ENCODE data around the gene SCMH1. TPM values are rescaled to one million over a fixed set of nuclear protein-coding genes. Genes with fewer than 3 reads are reported as not detected.
A peak's percentile ranks its signal among the peaks of the same experiment; 100 is the strongest.

Gene SCMH1
- total RNA-seq, 4 donors from 2014 or later = 27.1 to 116 (median 52.9) TPM

- DNase-seq = no peak
- H3K4me1 ChIP-seq = peaks cover 0 to 13% (median 4%) of the 10 kb centered on the region in 4 donors
- H3K36me3 ChIP-seq = peaks cover 0 to 35% (median 0%) of the 10 kb centered on the region in 3 donors
- H3K27me3 ChIP-seq = no peaks in the 10 kb centered on the region
- no peak overlapping the region for H3K27ac ChIP-seq
- no peak for TF ChIP-seq POLR2A (IDR thresholded peaks at IDR 0.05)
- no peak overlapping the region for H3K4me3 ChIP-seq
- H3K9me3 ChIP-seq = no peaks in the 10 kb centered on the region
These were observed 256.9 kb downstream of the SCMH1 start for GRCh38 chr1:40985161-40985560.

- no peaks in the 10 kb centered on the region for H3K9me3 ChIP-seq
- H3K27ac ChIP-seq = no peak overlapping the region
- peaks cover 0 to 13% (median 4%) of the 10 kb centered on the region in 4 donors for H3K4me1 ChIP-seq
- H3K4me3 ChIP-seq = no peak overlapping the region
- H3K27me3 ChIP-seq = no peaks in the 10 kb centered on the region
- TF ChIP-seq POLR2A (IDR thresholded peaks at IDR 0.05) = no peak
- peaks cover 0 to 30% (median 0%) of the 10 kb centered on the region in 3 donors for H3K36me3 ChIP-seq
- DNase-seq = no peak
These were observed 257.6 kb downstream of the SCMH1 start for GRCh38 chr1:40984531-40984930.

- Histone ChIP-seq H3K27me3 (no peaks in the 10 kb centered on the region), H3K4me3 (no peak overlapping the region), H3K4me1 (peaks cover 0 to 13% (median 5%) of the 10 kb centered on the region in 4 donors), H3K36me3 (peaks cover 0 to 25% (median 0%) of the 10 kb centered on the region in 3 donors), H3K27ac (no peak overlapping the region), H3K9me3 (no peaks in the 10 kb centered on the region)
- TF ChIP-seq POLR2A (IDR thresholded peaks at IDR 0.05) (no peak), CTCF (IDR thresholded peaks at IDR 0.05) (no peak)
- no peak for DNase-seq
These were observed 258.0 kb downstream of the SCMH1 start for GRCh38 chr1:40984066-40984465.

- no peak overlapping the region for H3K4me3 ChIP-seq
- peaks cover 0 to 17% (median 0%) of the 10 kb centered on the region in 3 donors for H3K36me3 ChIP-seq
These were observed 258.8 kb downstream of the SCMH1 start for GRCh38 chr1:40983286-40983685.

GRCh38 chr1:40982721-40983120, 259.4 kb downstream of the SCMH1 start:
- Histone ChIP-seq H3K4me1 (peaks cover 0 to 13% (median 6%) of the 10 kb centered on the region in 4 donors), H3K36me3 (peaks cover 0 to 12% (median 0%) of the 10 kb centered on the region in 3 donors), H3K9me3 (no peaks in the 10 kb centered on the region), H3K27ac (peak overlapping the region in 1 of 4 donors; percentile 92), H3K27me3 (no peaks in the 10 kb centered on the region), H3K4me3 (no peak overlapping the region)
- DNase-seq = no peak
- TF ChIP-seq POLR2A (IDR thresholded peaks at IDR 0.05) (no peak), CTCF (IDR thresholded peaks at IDR 0.05) (no peak)

More at GRCh38 chr1:40983286-40983685, 258.8 kb downstream of the SCMH1 start:
- Histone ChIP-seq H3K27me3 (no peaks in the 10 kb centered on the region), H3K27ac (peak overlapping the region in 1 of 4 donors; percentile 52), H3K4me1 (peaks cover 0 to 13% (median 6%) of the 10 kb centered on the region in 4 donors), H3K9me3 (no peaks in the 10 kb centered on the region)
- no peak for DNase-seq
- TF ChIP-seq POLR2A (IDR thresholded peaks at IDR 0.05) (no peak), CTCF (IDR thresholded peaks at IDR 0.05) (no peak)

- Histone ChIP-seq H3K36me3 (peaks cover 0 to 4% (median 0%) of the 10 kb centered on the region in 3 donors), H3K27me3 (no peaks in the 10 kb centered on the region), H3K4me3 (no peak overlapping the region), H3K4me1 (peaks cover 0 to 13% (median 6%) of the 10 kb centered on the region in 4 donors), H3K9me3 (no peaks in the 10 kb centered on the region), H3K27ac (peak overlapping the region in 2 of 4 donors; percentile 38 to 92)
- no peak for DNase-seq
- TF ChIP-seq POLR2A (IDR thresholded peaks at IDR 0.05) = no peak
- TF ChIP-seq CTCF (IDR thresholded peaks at IDR 0.05) = no peak
These were observed 260.2 kb downstream of the SCMH1 start for GRCh38 chr1:40981691-40982448.
